ENCODE measurements around the gene MED13L. TPM values are rescaled to one million over a fixed set of nuclear protein-coding genes. Genes with fewer than 3 reads are reported as not detected.
A peak's percentile ranks its signal among the peaks of the same experiment; 100 is the strongest.

MED13L gene
- total and polyA plus RNA-seq, 2 donors (not counting 1 experiment from before 2014, with no cell fraction given), result 20.3 to 207 TPM

DNA sequence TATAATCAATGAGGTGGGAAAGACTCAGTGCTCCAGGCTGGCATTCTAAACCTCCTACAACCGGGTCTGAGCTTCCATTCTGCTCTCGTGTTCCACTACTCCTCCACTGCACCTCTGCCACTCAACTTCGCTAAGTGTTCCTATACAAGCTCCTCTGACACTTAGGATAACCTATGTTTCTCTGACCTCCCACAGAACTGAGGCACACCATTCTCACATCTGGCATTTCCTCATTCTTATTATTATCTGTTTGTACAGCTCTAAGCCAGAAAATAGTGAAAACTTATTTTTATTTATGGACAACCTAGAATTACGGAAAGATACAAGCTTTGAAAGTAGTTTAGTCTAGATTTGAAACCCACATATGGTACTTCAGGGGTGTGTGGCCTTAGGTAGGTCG lies 127.0 kb downstream of the MED13L start:
- Histone ChIP-seq H3K4me2 (replicated peaks; ENCODE audit: low read depth, low read length, poor library complexity, severe bottlenecking) (no peak overlapping the region), H4K20me1 (ENCODE audit: control insufficient read depth, insufficient read depth, low read length, poor library complexity, severe bottlenecking) (peaks cover 80% of the 10 kb centered on the region), H2AFZ (ENCODE audit: insufficient read depth, low read depth, low read length, poor library complexity, severe bottlenecking) (no peak overlapping the region), H3K9ac (ENCODE audit: low read length) (no peak overlapping the region), H3K9me3 (ENCODE audit: control extremely low read depth in 1 of 3, control insufficient read depth in 2 of 3, insufficient read depth in 1 of 3, low read length in 2 of 3) (no peaks in the 10 kb centered on the region), H3K27me3 (replicated peaks in 1 of 4; ENCODE audit: control extremely low read depth in 1 of 4, control insufficient read depth in 3 of 4, insufficient read depth in 4 of 4, low read length in 3 of 4) (no peaks in the 10 kb centered on the region), H3K4me1 (ENCODE audit: control insufficient read depth in 2 of 2, insufficient read depth in 2 of 2, low read length in 2 of 2) (peaks cover 17 to 18% of the 10 kb centered on the region in 2 donors), H3K4me3 (ENCODE audit: control extremely low read depth in 1 of 5, extremely low read depth in 1 of 5, insufficient read depth in 1 of 5, low read depth in 2 of 5, low read length in 4 of 5) (no peak overlapping the region), H3K36me3 (replicated peaks in 1 of 2; ENCODE audit: control extremely low read depth in 1 of 2, control insufficient read depth in 1 of 2, extremely low read depth in 1 of 2, insufficient read depth in 2 of 2, low read length in 1 of 2) (no peaks in the 10 kb centered on the region), H3K79me2 (ENCODE audit: control insufficient read depth, insufficient read depth, low read length) (peaks cover 76% of the 10 kb centered on the region), H3K27ac (ENCODE audit: low read length in 2 of 2) (no peak overlapping the region)
- DNase-seq (no peak), ATAC-seq (ENCODE audit: low read depth) (no peak)
- H3K4me3 Mint-ChIP-seq, result no peak overlapping the region
- H3K9me3 Mint-ChIP-seq (ENCODE audit: insufficient read depth), result no peaks in the 10 kb centered on the region
- H3K4me1 Mint-ChIP-seq, result peaks cover 53% of the 10 kb centered on the region
- WGBS (ENCODE audit: insufficient coverage), result 100% methylated on average over 2 of the region's 5 CpGs
- no peak overlapping the region for H3K27ac Mint-ChIP-seq
- TF ChIP-seq, protein P1, sequence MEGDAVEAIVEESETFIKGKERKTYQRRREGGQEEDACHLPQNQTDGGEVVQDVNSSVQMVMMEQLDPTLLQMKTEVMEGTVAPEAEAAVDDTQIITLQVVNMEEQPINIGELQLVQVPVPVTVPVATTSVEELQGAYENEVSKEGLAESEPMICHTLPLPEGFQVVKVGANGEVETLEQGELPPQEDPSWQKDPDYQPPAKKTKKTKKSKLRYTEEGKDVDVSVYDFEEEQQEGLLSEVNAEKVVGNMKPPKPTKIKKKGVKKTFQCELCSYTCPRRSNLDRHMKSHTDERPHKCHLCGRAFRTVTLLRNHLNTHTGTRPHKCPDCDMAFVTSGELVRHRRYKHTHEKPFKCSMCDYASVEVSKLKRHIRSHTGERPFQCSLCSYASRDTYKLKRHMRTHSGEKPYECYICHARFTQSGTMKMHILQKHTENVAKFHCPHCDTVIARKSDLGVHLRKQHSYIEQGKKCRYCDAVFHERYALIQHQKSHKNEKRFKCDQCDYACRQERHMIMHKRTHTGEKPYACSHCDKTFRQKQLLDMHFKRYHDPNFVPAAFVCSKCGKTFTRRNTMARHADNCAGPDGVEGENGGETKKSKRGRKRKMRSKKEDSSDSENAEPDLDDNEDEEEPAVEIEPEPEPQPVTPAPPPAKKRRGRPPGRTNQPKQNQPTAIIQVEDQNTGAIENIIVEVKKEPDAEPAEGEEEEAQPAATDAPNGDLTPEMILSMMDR (IDR thresholded peaks at IDR 0.05), result no peak
- no peak for TF ChIP-seq EZH2 (IDR thresholded peaks at IDR 0.05; ENCODE audit: borderline replicate concordance, insufficient read depth, low read depth, low read length, poor library complexity, severe bottlenecking)
- CTCF ChIA-PET, result no interaction called here
- H3K27me3 Mint-ChIP-seq, result no peaks in the 10 kb centered on the region
- POLR2A ChIA-PET, result no interaction called here
- intact Hi-C loops (cut with micrococcal nuclease), result loop anchor here (5.0 kb wide), 1 partner anchor 37 kb away; no protein-coding TSS in a partner anchor

DNA sequence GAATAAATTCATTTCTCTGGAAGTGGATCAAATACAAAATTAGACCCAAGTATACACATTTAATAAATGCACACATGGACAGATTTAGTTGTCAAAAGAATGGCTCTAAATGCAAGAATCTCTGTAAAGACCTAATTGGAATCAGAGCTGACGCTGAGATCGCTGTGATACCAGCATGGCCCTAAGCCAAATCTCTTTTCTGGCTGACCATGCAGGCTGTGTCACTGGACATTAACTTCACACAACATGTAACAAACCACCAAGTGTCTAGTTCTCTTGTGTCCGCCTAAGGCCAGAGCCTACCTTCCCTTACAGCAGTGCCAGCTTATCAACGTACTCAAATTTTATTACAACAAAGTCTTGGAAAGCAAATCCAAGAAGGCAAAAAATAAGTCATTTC lies 127.5 kb downstream of the MED13L start:
- Mint-ChIP-seq H3K27me3 (no peaks in the 10 kb centered on the region), H3K4me3 (no peak overlapping the region), H3K4me1 (peaks cover 55% of the 10 kb centered on the region), H3K9me3 (ENCODE audit: insufficient read depth) (no peaks in the 10 kb centered on the region), H3K27ac (peak overlapping the region; percentile 4)
- ATAC-seq (ENCODE audit: low read depth) (no peak), DNase-seq (no peak)
- POLR2A ChIA-PET, result no interaction called here
- Histone ChIP-seq H3K4me1 (ENCODE audit: control insufficient read depth in 2 of 2, insufficient read depth in 2 of 2, low read length in 2 of 2) (peaks cover 17 to 18% of the 10 kb centered on the region in 2 donors), H3K27me3 (replicated peaks in 1 of 4; ENCODE audit: control extremely low read depth in 1 of 4, control insufficient read depth in 3 of 4, insufficient read depth in 4 of 4, low read length in 3 of 4) (no peaks in the 10 kb centered on the region), H4K20me1 (ENCODE audit: control insufficient read depth, insufficient read depth, low read length, poor library complexity, severe bottlenecking) (peaks cover 81% of the 10 kb centered on the region), H3K4me2 (replicated peaks; ENCODE audit: low read depth, low read length, poor library complexity, severe bottlenecking) (no peak overlapping the region), H2AFZ (ENCODE audit: insufficient read depth, low read depth, low read length, poor library complexity, severe bottlenecking) (no peak overlapping the region), H3K9me3 (ENCODE audit: control extremely low read depth in 1 of 3, control insufficient read depth in 2 of 3, insufficient read depth in 1 of 3, low read length in 2 of 3) (no peaks in the 10 kb centered on the region), H3K4me3 (ENCODE audit: control extremely low read depth in 1 of 5, extremely low read depth in 1 of 5, insufficient read depth in 1 of 5, low read depth in 2 of 5, low read length in 4 of 5) (no peak overlapping the region), H3K36me3 (replicated peaks in 1 of 2; ENCODE audit: control extremely low read depth in 1 of 2, control insufficient read depth in 1 of 2, extremely low read depth in 1 of 2, insufficient read depth in 2 of 2, low read length in 1 of 2) (no peaks in the 10 kb centered on the region), H3K27ac (ENCODE audit: low read length in 2 of 2) (no peak overlapping the region), H3K9ac (ENCODE audit: low read length) (no peak overlapping the region), H3K79me2 (ENCODE audit: control insufficient read depth, insufficient read depth, low read length) (peaks cover 75% of the 10 kb centered on the region)
- intact Hi-C loops (cut with micrococcal nuclease), result loop anchor here (5.0 kb wide), 1 partner anchor 37 kb away; no protein-coding TSS in a partner anchor
- TF ChIP-seq, protein P1 (IDR thresholded peaks at IDR 0.05), result no peak
- no peak for TF ChIP-seq EZH2 (IDR thresholded peaks at IDR 0.05; ENCODE audit: borderline replicate concordance, insufficient read depth, low read depth, low read length, poor library complexity, severe bottlenecking)
- CTCF ChIA-PET, result interaction anchor here (1.2 kb wide), 1 partner anchor 9 kb away, joined by 3 read pairs; no protein-coding TSS in a partner anchor
- WGBS (ENCODE audit: insufficient coverage), result 100% methylated on average over 1 of the region's 4 CpGs

Measured in B cell (primary cell).